Stimulated activated naive CD4-positive, alpha-beta T cell (primary cell): ENCODE results near the gene RNF227.
"Not testable (repeated sequence)": the region's sequence is repeated elsewhere in the genome, so short reads cannot be mapped to it uniquely, and the experiment has no call there.

ENCODE experiments used
- DNase-seq, 6 experiments: peaks; one replicate each; lab custom pipeline; 2025; lab: John Stamatoyannopoulos, UW

RNF227 gene

DNA sequence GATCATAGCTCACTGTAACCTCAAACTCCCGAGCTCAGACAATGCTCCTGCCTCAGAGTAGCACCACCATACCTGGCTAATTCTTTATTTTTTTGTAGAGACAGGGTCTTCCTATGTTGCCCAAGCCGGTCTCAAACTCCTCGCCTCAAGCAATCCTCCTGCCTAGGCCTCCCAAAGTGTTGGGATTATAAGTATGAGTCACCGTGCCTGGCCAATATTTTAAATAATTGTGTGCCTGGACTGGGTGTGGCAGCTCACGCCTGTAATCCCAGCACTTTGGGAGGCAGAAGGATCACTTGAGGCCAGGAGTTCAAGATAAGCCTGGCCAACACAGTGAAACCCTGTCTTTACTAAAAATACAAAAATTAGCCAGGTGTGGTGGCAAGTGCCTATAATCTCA lies 51.7 kb downstream of the RNF227 start:
- DNase-seq: not testable (repeated sequence)
